Ovary (tissue), 3 donors: ENCODE measurements around the gene XPNPEP2.

ENCODE experiments used
- CTCF ChIP-seq, 3 donors: fragments of 450-650 bp in 2 of 3; fragments of 200-600 bp in 1 of 3; IDR thresholded peaks; one replicate each; pipeline versions ENCODE4 v1.5.1 to v1.8.0; 2016 to 2022; ENCODE audit warnings: antibody characterized with exemption in 3 of 3, mild to moderate bottlenecking in 1 of 3
- EP300 ChIP-seq: sonication (generic); formaldehyde crosslinking; IDR thresholded peaks from one replicate; pipeline ENCODE4 v1.6.1; 2017; ENCODE audit warnings: antibody characterized with exemption
- POLR2A ChIP-seq: fragments of 450-650 bp; IDR thresholded peaks from one replicate; pipeline ENCODE4 v1.6.1; 2017; ENCODE audit warnings: antibody characterized with exemption, mild to moderate bottlenecking, moderate library complexity
- donor health status: DM: no; HTN: no; CAD: no.

- TF ChIP-seq CTCF (IDR thresholded peaks at IDR 0.05) (no peak), EP300 (no peak), POLR2A (no peak)
These were observed 45.6 kb downstream of the XPNPEP2 start for GRCh38 chrX:129784371-129784770.
